Tibial artery (tissue), 4 donors: ENCODE measurements around the gene RREB1.

Experiments used
- DNase-seq, 2 donors: peaks; one replicate each; pipeline ENCODE4 v3.0.0-alpha.2; 2019
- H3K27ac ChIP-seq, 2 donors: fragments of 200-600 bp; sonication (generic) in 1 of 2; 1 replicate in 1 of 2; 2 replicates in 1 of 2; pipeline ENCODE4 v1.5.1; 2018 to 2019; ENCODE audit warnings: mild to moderate bottlenecking in 1 of 2
- H3K27me3 ChIP-seq, 2 donors: fragments of 200-600 bp; sonication (generic) in 1 of 2; one replicate each; pipeline versions ENCODE4 v1.5.1 to v1.6.0; 2016 to 2019
- H3K36me3 ChIP-seq, 3 donors: fragments of 200-600 bp; sonication (generic) in 2 of 3; one replicate each; pipeline ENCODE4 v1.5.1; 2016 to 2019; ENCODE audit warnings: mild to moderate bottlenecking in 2 of 3
- H3K4me1 ChIP-seq, 4 donors: fragments of 200-600 bp; sonication (generic) in 2 of 4; 1 replicate in 3 of 4; 2 replicates in 1 of 4; pipeline ENCODE4 v1.5.1; 2016 to 2019
- H3K4me3 ChIP-seq, 2 donors: fragments of 200-600 bp; sonication (generic) in 1 of 2; 1 replicate in 1 of 2; 2 replicates in 1 of 2; pipeline ENCODE4 v1.5.1; 2018 to 2019; ENCODE audit warnings: mild to moderate bottlenecking in 2 of 2
- H3K9me3 ChIP-seq, 3 donors: fragments of 200-600 bp; sonication (generic) in 1 of 3; one replicate each; pipeline ENCODE4 v1.5.1; 2016 to 2019
- intact Hi-C: fragments of 100-400 bp; cut with DNase I; formaldehyde crosslinking; loops from one replicate; pipeline ENCODE4 v1.15.0; 2023; ENCODE audit warnings: low total_unique reads
- TF ChIP-seq, protein P1 (sequence below), 2 experiments: fragments of 200-600 bp in 1 of 2; fragments of 450-650 bp in 1 of 2; IDR thresholded peaks; one replicate each; pipeline ENCODE4 v1.5.1; 2017 to 2019; ENCODE audit warnings: antibody characterized with exemption in 2 of 2, mild to moderate bottlenecking in 1 of 2, moderate library complexity in 1 of 2

RREB1 gene

DNA sequence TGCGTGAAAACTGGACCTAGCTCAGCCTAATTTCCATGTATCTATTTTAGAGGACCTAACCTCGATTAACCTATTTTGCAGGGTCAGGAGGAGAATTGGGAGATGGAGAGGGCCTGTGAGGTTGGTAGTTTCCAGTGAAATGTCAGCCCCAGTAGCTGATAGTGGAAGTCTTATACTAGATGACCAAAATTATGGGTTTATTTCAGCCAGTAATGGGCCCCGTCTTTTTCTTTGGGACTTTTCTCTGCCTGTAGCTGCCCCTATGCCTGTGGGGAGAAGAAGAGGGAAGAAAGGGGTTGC lies 37.8 kb downstream of the RREB1 start:
- H3K36me3 ChIP-seq, result no peaks in the 10 kb centered on the region
- TF ChIP-seq, protein P1, sequence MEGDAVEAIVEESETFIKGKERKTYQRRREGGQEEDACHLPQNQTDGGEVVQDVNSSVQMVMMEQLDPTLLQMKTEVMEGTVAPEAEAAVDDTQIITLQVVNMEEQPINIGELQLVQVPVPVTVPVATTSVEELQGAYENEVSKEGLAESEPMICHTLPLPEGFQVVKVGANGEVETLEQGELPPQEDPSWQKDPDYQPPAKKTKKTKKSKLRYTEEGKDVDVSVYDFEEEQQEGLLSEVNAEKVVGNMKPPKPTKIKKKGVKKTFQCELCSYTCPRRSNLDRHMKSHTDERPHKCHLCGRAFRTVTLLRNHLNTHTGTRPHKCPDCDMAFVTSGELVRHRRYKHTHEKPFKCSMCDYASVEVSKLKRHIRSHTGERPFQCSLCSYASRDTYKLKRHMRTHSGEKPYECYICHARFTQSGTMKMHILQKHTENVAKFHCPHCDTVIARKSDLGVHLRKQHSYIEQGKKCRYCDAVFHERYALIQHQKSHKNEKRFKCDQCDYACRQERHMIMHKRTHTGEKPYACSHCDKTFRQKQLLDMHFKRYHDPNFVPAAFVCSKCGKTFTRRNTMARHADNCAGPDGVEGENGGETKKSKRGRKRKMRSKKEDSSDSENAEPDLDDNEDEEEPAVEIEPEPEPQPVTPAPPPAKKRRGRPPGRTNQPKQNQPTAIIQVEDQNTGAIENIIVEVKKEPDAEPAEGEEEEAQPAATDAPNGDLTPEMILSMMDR (IDR thresholded peaks at IDR 0.05), result no peak
- H3K27ac ChIP-seq, result peak overlapping the region; percentile 74 to 77
- no peak overlapping the region for H3K4me3 ChIP-seq
- no peak for DNase-seq
- H3K27me3 ChIP-seq, result no peaks in the 10 kb centered on the region
- intact Hi-C loops, result no loop called here
- H3K9me3 ChIP-seq, result no peaks in the 10 kb centered on the region
- peaks cover 0 to 57% (median 43%) of the 10 kb centered on the region in 4 donors for H3K4me1 ChIP-seq

DNA sequence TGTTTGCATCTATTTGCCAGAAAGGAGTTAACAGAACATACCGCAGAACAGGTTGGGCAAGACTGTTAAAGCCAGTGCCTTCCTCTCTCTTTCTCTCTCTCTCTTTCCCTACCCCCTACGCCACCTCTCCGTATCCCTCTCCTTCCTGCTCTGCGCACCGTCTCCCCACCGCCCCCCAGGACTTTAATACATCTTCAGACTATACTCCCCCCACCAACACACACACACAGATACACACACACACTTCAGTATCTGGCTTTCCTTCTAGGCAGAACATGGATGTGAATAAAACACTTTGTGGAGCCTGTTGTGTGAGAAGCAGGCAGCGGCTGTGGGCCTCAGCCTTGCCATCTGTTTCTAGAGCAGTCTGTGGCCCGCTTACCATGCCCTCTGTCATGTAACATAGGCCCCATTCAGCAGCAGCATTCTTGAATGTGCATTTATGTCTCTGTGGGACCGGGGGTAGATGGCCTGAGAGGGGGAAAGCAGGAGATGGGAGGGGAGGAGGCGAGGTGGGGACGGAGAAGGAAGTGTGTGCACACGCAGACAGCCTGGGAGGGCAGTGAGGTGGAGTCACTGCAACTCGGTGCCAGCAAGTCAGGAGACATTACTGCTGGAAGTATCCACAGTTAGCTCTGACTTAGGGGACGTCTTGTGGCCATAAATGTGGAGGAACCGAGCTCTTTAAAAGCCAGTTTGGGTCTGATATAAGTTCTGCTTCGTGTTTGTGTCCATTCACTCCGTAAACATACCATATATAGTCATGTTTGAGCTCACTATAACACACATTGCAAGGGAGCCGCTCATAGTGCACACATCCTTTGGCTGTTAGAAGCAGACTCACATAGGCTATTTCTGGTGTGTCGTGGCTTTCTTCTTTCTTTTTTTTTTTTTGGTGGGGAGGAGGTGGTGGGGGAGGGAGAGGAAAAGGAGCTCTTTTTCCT lies 38.4 kb downstream of the RREB1 start:
- Histone ChIP-seq H3K36me3 (no peaks in the 10 kb centered on the region), H3K4me1 (peaks cover 0 to 59% (median 43%) of the 10 kb centered on the region in 4 donors), H3K27me3 (no peaks in the 10 kb centered on the region), H3K27ac (peak overlapping the region; percentile 74 to 77), H3K4me3 (peak overlapping the region; percentile 1), H3K9me3 (no peaks in the 10 kb centered on the region)
- TF ChIP-seq, protein P1 (IDR thresholded peaks at IDR 0.05), result no peak
- DNase-seq, result peak; percentile 81 to 85
- intact Hi-C loops, result no loop called here

DNA sequence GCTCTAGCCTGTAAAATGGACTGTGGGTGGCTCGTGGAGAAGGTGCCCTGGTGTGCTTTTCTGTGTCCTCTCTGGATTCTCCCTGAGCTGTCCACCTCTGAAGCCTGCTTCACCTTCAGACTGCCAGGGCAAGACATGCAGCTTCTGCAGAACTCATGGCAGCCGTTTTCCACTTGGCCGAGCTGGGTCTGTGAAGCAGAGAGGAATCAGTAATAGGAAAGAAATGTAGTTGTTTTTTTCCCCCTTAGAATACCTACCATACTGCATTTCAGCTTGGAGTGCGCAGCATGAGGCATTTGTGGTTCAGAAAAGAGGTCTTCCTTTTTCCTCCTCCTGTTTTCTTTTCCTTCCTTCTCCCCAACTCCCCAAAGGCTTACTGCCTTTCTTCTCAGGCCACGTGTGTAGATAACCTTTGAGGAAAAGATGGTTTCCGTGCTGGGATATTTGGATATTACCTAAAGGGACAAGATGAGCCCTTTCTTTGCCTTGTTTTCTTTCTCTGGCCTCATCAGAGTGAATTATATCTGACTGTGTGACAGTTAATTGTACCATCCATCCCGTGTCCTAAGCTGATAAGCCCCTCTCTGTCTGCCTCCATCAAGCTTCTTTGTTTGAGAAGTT lies 39.4 kb downstream of the RREB1 start:
- Histone ChIP-seq H3K27ac (peak overlapping the region; percentile 74 to 77), H3K4me3 (no peak overlapping the region), H3K36me3 (no peaks in the 10 kb centered on the region), H3K27me3 (no peaks in the 10 kb centered on the region), H3K4me1 (peaks cover 0 to 59% (median 39%) of the 10 kb centered on the region in 4 donors), H3K9me3 (no peaks in the 10 kb centered on the region)
- no peak for DNase-seq
- intact Hi-C loops, result no loop called here
- TF ChIP-seq, protein P1 (IDR thresholded peaks at IDR 0.05), result no peak

- Histone ChIP-seq H3K4me1 (peaks cover 0 to 49% (median 40%) of the 10 kb centered on the region in 4 donors), H3K27ac (peak overlapping the region; percentile 74 to 77), H3K36me3 (no peaks in the 10 kb centered on the region), H3K27me3 (no peaks in the 10 kb centered on the region), H3K9me3 (no peaks in the 10 kb centered on the region), H3K4me3 (no peak overlapping the region)
- intact Hi-C loops, result no loop called here
- TF ChIP-seq, protein P1 (IDR thresholded peaks at IDR 0.05), result no peak
- no peak for DNase-seq
These were observed 40.5 kb downstream of the RREB1 start for GRCh38 chr6:7148100-7148822.

- no peak for DNase-seq
- Histone ChIP-seq H3K36me3 (no peaks in the 10 kb centered on the region), H3K27me3 (no peaks in the 10 kb centered on the region), H3K4me1 (peaks cover 0 to 49% (median 38%) of the 10 kb centered on the region in 4 donors), H3K9me3 (no peaks in the 10 kb centered on the region), H3K4me3 (no peak overlapping the region), H3K27ac (no peak overlapping the region)
- intact Hi-C loops, result no loop called here
- TF ChIP-seq, protein P1 (IDR thresholded peaks at IDR 0.05), result no peak
These were observed 42.8 kb downstream of the RREB1 start for GRCh38 chr6:7150381-7151064.
